Fibroblast of mammary gland (primary cell): Measurements from ENCODE around the gene SUGCT.
"Not testable (repeated sequence)": the region's sequence is repeated elsewhere in the genome, so short reads cannot be mapped to it uniquely, and the experiment has no call there.

Experiments
- DNase-seq: peaks from one replicate; pipeline ENCODE4 v3.0.0-alpha.2; 2010; ENCODE audit warnings: low read depth
- H3K4me3 ChIP-seq: 2 replicates; pipeline ENCODE4 v1.5.1; 2011; ENCODE audit warnings: low read depth, mild to moderate bottlenecking, low read length, moderate library complexity; ENCODE audit not compliant: control insufficient read depth
- CTCF ChIP-seq: conservative IDR thresholded peaks from 2 replicates; pipeline ENCODE4 v1.5.1; 2011; ENCODE audit warnings: low read depth, low read length, inconsistent platforms; ENCODE audit not compliant: control insufficient read depth, insufficient read depth

The SUGCT gene

GRCh38 chr7:40162516-40162915 lies 27.7 kb downstream of the SUGCT start:
- DNase-seq, result peak; percentile 24
- no peak overlapping the region for H3K4me3 ChIP-seq
- TF ChIP-seq CTCF, result no peak

- TF ChIP-seq CTCF, result no peak
- DNase-seq, result no peak
- H3K4me3 ChIP-seq, result no peak overlapping the region
Observed at GRCh38 chr7:40165216-40165615, 30.4 kb downstream of the SUGCT start.

- no peak overlapping the region for H3K4me3 ChIP-seq
Observed at GRCh38 chr7:40167291-40167690, 32.5 kb downstream of the SUGCT start.

GRCh38 chr7:40168266-40168665 lies 33.5 kb downstream of the SUGCT start:
- not testable (repeated sequence) for DNase-seq, H3K4me3 ChIP-seq

More at GRCh38 chr7:40167291-40167690, 32.5 kb downstream of the SUGCT start:
- TF ChIP-seq CTCF, result no peak
- no peak for DNase-seq

GRCh38 chr7:40173121-40173520 lies 38.3 kb downstream of the SUGCT start:
- DNase-seq, H3K4me3 ChIP-seq: not testable (repeated sequence)

- not testable (repeated sequence) for H3K4me3 ChIP-seq, DNase-seq
Observed at GRCh38 chr7:40175256-40175655, 40.5 kb downstream of the SUGCT start.

- no peak for TF ChIP-seq CTCF
- peak; percentile 58 for DNase-seq
- H3K4me3 ChIP-seq, result no peak overlapping the region
Observed at GRCh38 chr7:40175725-40176510, 41.1 kb downstream of the SUGCT start.

GRCh38 chr7:40177071-40177470 lies 42.3 kb downstream of the SUGCT start:
- no peak overlapping the region for H3K4me3 ChIP-seq
- no peak for TF ChIP-seq CTCF
- DNase-seq, result no peak

- TF ChIP-seq CTCF, result no peak
- DNase-seq, result no peak
- no peak overlapping the region for H3K4me3 ChIP-seq
Observed at GRCh38 chr7:40182452-40182851, 47.6 kb downstream of the SUGCT start.
